K562 (cell line): ENCODE measurements around the gene HAGHL. TPM values are rescaled to one million over a fixed set of nuclear protein-coding genes. Genes with fewer than 3 reads are reported as not detected.

Experiments
- ARNT ChIP-seq, 2 experiments: fragments of 450-650 bp; IDR thresholded peaks; 2 replicates each; pipeline ENCODE4 v1.6.1; 2016; ENCODE audit warnings: mild to moderate bottlenecking in 1 of 2
- ASH1L ChIP-seq: fragments of 450-650 bp; IDR thresholded peaks from 2 replicates; pipeline ENCODE4 v1.6.1; 2018; ENCODE audit warnings: borderline replicate concordance, mild to moderate bottlenecking, low read depth; ENCODE audit not compliant: partially characterized antibody
- BDP1 ChIP-seq: IDR thresholded peaks from 3 replicates; pipeline ENCODE4 v1.6.1; 2011; ENCODE audit not compliant: insufficient read length, insufficient read depth
- FIP1L1 ChIP-seq: fragments of 200-400 bp; formaldehyde crosslinking; IDR thresholded peaks from 2 replicates; pipeline ENCODE4 v1.6.1; 2018; ENCODE audit warnings: mild to moderate bottlenecking, low read depth, low read length; ENCODE audit not compliant: poor library complexity, severe bottlenecking
- IRF2 ChIP-seq: sonication (generic); formaldehyde crosslinking; IDR thresholded peaks from 2 replicates; pipeline ENCODE4 v1.8.1; 2022; ENCODE audit warnings: mild to moderate bottlenecking, missing genetic modification reagents
- KDM5B ChIP-seq: fragments of 200-600 bp; sonication (generic); IDR thresholded peaks from 2 replicates; pipeline ENCODE4 v1.6.1; 2012; ENCODE audit warnings: low read depth, mild to moderate bottlenecking, moderate library complexity, low read length, control low read depth, inconsistent platforms; ENCODE audit not compliant: insufficient replicate concordance
- L3MBTL2 ChIP-seq: fragments of 450-650 bp; IDR thresholded peaks from 2 replicates; pipeline ENCODE4 v1.6.1; 2016; ENCODE audit warnings: mild to moderate bottlenecking, moderate library complexity
- LEF1 ChIP-seq: fragments of 450-650 bp; IDR thresholded peaks from 2 replicates; pipeline ENCODE4 v1.6.1; 2016; ENCODE audit warnings: mild to moderate bottlenecking
- NFYB ChIP-seq: IDR thresholded peaks from 2 replicates; pipeline ENCODE4 v1.6.1; 2011; ENCODE audit warnings: mild to moderate bottlenecking, moderate library complexity; ENCODE audit not compliant: insufficient read length; ENCODE audit errors: extremely low read depth
- PHF8 ChIP-seq: fragments of 200-600 bp; sonication (generic); IDR thresholded peaks from 2 replicates; pipeline ENCODE4 v1.6.1; 2012; ENCODE audit warnings: mixed run types, mild to moderate bottlenecking, inconsistent platforms, low read length, moderate library complexity, borderline replicate concordance
- PML ChIP-seq: IDR thresholded peaks from 2 replicates; pipeline ENCODE4 v1.6.1; 2012; ENCODE audit warnings: low read length, inconsistent platforms
- PPARD ChIP-seq: fragments of 250-450 bp; sonication (Bioruptor Pico); IDR thresholded peaks from 2 replicates; pipeline ENCODE4 v1.8.0; 2022; ENCODE audit warnings: inconsistent platforms, mild to moderate bottlenecking, moderate library complexity
- SAFB2 ChIP-seq: fragments of 200-400 bp; formaldehyde crosslinking; IDR thresholded peaks from 2 replicates; pipeline ENCODE4 v1.6.1; 2018; ENCODE audit warnings: borderline replicate concordance, low read length, low read depth, moderate library complexity; ENCODE audit not compliant: severe bottlenecking
- SMARCC2 ChIP-seq: fragments of 450-650 bp; IDR thresholded peaks from 2 replicates; pipeline ENCODE4 v1.6.1; 2017; ENCODE audit warnings: antibody characterized with exemption, moderate library complexity, mild to moderate bottlenecking, low read depth
- SRF ChIP-seq, 2 experiments: fragments of 250-450, 450-650 bp in 1 of 2; sonication (Bioruptor Pico) in 1 of 2; sonication (generic) in 1 of 2; formaldehyde crosslinking; IDR thresholded peaks; 2 replicates each; pipeline versions ENCODE4 v1.5.0 to v1.5.1; 2020 to 2022; ENCODE audit warnings: mild to moderate bottlenecking in 1 of 2, missing genetic modification reagents in 1 of 2
- TCF7L2 ChIP-seq: fragments of 150-350 bp; IDR thresholded peaks from 2 replicates; pipeline ENCODE4 v1.6.1; 2016; ENCODE audit warnings: low read depth, mild to moderate bottlenecking, low read length, moderate library complexity
- YY1 ChIP-seq, 3 experiments: IDR thresholded peaks; 2 replicates each; pipeline ENCODE4 v1.6.1; 2011; ENCODE audit warnings: low read length in 2 of 3, mild to moderate bottlenecking in 2 of 3, moderate library complexity in 2 of 3, borderline replicate concordance in 1 of 3, control low read depth in 1 of 3, low read depth in 1 of 3; ENCODE audit not compliant: insufficient read depth in 3 of 3, insufficient replicate concordance in 2 of 3, control insufficient read depth in 1 of 3, insufficient read length in 1 of 3; ENCODE audit errors: extremely low read depth in 1 of 3
- ZBTB7A ChIP-seq: IDR thresholded peaks from 2 replicates; pipeline ENCODE4 v1.6.1; 2011; ENCODE audit warnings: low read depth, mild to moderate bottlenecking, low read length, moderate library complexity, borderline replicate concordance; ENCODE audit not compliant: control insufficient read depth
- ZNF785 ChIP-seq: fragments of 250-450 bp; sonication (Bioruptor Pico); IDR thresholded peaks from 2 replicates; pipeline ENCODE4 v1.4.0; 2020; ENCODE audit warnings: mild to moderate bottlenecking
- polyA plus RNA-seq, 8 experiments: library from polyadenylated mRNA; depleted of rRNA in 4 of 8; stranded (reverse) in 5 of 8; unstranded in 3 of 8; fragments of >200 nt; fragmentation: Nextera tagmentation in 2 of 8; fragmentation: Illumina TruSeq in 1 of 8; extraction: Ambion mirVana in 2 of 8; extraction: Trizol in 1 of 8; gene quantifications; 2 replicates each; pipeline versions ENCODE4 v1.2.1 to v1.2.3, GENCODE V29; 2011 to 2014; ENCODE audit warnings: inconsistent platforms in 1 of 8, missing spikeins in 1 of 8
- total RNA-seq, 7 experiments: library from RNA; depleted of rRNA in 6 of 7; stranded (reverse); fragments of >200 nt in 6 of 7; fragmentation: Illumina TruSeq in 2 of 7; extraction: Trizol in 2 of 7; gene quantifications; 2 replicates each; pipeline versions ENCODE4 v1.2.1 to v1.2.3, GENCODE V29; 2011 to 2021; ENCODE audit warnings: low replicate concordance in 1 of 7
- TF ChIP-seq, protein P1 (sequence below): fragments of 250-450 bp; sonication (Bioruptor Pico); IDR thresholded peaks from 2 replicates; pipeline ENCODE4 v1.5.1; 2021; ENCODE audit warnings: mild to moderate bottlenecking
- TF ChIP-seq, protein P2 (sequence below): sonication (generic); formaldehyde crosslinking; IDR thresholded peaks from 2 replicates; pipeline ENCODE4 v1.8.1; 2023; ENCODE audit warnings: mild to moderate bottlenecking, missing genetic modification reagents
- TF ChIP-seq, protein P3 (sequence below): sonication (generic); formaldehyde crosslinking; IDR thresholded peaks from 2 replicates; pipeline ENCODE4 v1.4.0; 2020; ENCODE audit warnings: mild to moderate bottlenecking, missing genetic modification reagents

The HAGHL gene
- total and polyA plus RNA-seq, 9 of the 15 experiments (the other 6 are each of a cell fraction or from before 2014, with no cell fraction given): 0.31 to 83.4 (median 20.7) TPM

DNA sequence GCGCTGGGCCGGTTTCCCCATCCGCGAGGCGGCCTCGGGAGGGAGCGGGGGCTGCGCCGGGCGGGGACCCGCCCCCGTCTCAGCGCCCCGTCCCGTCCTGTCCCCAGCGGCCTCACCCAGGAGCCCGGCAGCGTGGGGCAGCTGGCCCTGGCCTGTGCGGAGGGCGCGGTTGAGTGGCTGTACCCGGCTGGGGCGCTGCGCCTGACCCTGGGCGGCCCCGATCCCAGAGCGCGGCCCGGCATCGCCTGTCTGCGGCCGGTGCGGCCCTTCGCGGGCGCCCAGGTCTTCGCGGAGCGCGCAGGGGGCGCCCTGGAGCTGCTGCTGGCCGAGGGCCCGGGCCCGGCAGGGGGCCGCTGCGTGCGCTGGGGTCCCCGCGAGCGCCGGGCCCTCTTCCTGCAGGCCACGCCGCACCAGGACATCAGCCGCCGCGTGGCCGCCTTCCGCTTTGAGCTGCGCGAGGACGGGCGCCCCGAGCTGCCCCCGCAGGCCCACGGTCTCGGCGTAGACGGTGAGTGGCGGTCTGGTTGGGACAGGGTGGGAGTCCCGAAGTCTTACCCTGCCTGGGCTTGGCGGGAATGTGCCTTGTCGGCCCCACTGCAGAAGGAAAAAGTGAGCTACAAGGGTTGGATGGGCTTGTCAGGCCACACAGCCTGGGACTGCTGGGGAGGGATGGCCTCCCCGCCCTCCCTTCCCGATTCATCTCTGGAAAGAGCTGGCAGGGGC is 11.3 kb upstream of the HAGHL start (continued):
- TF ChIP-seq, protein P1, sequence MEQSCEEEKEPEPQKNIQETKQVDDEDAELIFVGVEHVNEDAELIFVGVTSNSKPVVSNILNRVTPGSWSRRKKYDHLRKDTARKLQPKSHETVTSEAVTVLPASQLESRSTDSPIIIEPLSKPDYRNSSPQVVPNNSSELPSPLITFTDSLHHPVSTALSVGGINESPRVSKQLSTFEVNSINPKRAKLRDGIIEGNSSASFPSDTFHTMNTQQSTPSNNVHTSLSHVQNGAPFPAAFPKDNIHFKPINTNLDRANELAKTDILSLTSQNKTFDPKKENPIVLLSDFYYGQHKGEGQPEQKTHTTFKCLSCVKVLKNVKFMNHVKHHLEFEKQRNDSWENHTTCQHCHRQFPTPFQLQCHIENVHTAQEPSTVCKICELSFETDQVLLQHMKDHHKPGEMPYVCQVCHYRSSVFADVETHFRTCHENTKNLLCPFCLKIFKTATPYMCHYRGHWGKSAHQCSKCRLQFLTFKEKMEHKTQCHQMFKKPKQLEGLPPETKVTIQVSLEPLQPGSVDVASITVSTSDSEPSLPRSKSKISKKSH (CRISPR knock-in tag): no peak
- TF ChIP-seq, protein P2, sequence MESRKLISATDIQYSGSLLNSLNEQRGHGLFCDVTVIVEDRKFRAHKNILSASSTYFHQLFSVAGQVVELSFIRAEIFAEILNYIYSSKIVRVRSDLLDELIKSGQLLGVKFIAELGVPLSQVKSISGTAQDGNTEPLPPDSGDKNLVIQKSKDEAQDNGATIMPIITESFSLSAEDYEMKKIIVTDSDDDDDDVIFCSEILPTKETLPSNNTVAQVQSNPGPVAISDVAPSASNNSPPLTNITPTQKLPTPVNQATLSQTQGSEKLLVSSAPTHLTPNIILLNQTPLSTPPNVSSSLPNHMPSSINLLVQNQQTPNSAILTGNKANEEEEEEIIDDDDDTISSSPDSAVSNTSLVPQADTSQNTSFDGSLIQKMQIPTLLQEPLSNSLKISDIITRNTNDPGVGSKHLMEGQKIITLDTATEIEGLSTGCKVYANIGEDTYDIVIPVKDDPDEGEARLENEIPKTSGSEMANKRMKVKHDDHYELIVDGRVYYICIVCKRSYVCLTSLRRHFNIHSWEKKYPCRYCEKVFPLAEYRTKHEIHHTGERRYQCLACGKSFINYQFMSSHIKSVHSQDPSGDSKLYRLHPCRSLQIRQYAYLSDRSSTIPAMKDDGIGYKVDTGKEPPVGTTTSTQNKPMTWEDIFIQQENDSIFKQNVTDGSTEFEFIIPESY (CRISPR knock-in tag): no peak
- TF ChIP-seq FIP1L1 (peak; percentile 48), SMARCC2 (no peak), ASH1L (no peak), L3MBTL2 (peak; percentile 84), PML (no peak), IRF2 (CRISPR knock-in tag) (no peak), SRF (CRISPR knock-in tag; IDR thresholded peaks at IDR 0.05) (no peak), BDP1 (no peak), PHF8 (peak; percentile 20; the same call in 1 of the 2 replicates), YY1 (IDR thresholded peaks at IDR 0.05; ENCODE audit: borderline replicate concordance in 1 of 3, control insufficient read depth in 1 of 3, extremely low read depth in 1 of 3, insufficient read depth in 3 of 3, insufficient read length in 1 of 3, insufficient replicate concordance in 2 of 3, low read depth in 1 of 3, low read length in 2 of 3) (peak in 1 of 3 experiments; percentile 34), LEF1 (no peak), ZNF785 (CRISPR knock-in tag) (no peak), SAFB2 (no peak), ARNT (IDR thresholded peaks at IDR 0.05) (no peak), TCF7L2 (no peak), NFYB (no peak), ZBTB7A (peak; percentile 75; the same call in 1 of the 2 replicates), PPARD (CRISPR knock-in tag) (no peak), KDM5B (peak; percentile 52)
- TF ChIP-seq, protein P3, sequence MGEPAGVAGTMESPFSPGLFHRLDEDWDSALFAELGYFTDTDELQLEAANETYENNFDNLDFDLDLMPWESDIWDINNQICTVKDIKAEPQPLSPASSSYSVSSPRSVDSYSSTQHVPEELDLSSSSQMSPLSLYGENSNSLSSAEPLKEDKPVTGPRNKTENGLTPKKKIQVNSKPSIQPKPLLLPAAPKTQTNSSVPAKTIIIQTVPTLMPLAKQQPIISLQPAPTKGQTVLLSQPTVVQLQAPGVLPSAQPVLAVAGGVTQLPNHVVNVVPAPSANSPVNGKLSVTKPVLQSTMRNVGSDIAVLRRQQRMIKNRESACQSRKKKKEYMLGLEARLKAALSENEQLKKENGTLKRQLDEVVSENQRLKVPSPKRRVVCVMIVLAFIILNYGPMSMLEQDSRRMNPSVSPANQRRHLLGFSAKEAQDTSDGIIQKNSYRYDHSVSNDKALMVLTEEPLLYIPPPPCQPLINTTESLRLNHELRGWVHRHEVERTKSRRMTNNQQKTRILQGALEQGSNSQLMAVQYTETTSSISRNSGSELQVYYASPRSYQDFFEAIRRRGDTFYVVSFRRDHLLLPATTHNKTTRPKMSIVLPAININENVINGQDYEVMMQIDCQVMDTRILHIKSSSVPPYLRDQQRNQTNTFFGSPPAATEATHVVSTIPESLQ: no peak
